Body of pancreas (tissue), 4 donors: ENCODE measurements around the gene BACH2.

Source experiments
- CTCF ChIP-seq, 7 experiments: fragments of 450-650 bp in 4 of 7; fragments of 200-600 bp in 3 of 7; sonication (generic) in 3 of 7; IDR thresholded peaks; one replicate each; pipeline ENCODE4 v1.5.1; 2016 to 2019; ENCODE audit warnings: antibody characterized with exemption in 7 of 7
- POLR2A ChIP-seq, 3 donors: fragments of 450-650 bp; IDR thresholded peaks; one replicate each; pipeline ENCODE4 v1.6.1; 2016; ENCODE audit warnings: antibody characterized with exemption in 3 of 3, mild to moderate bottlenecking in 2 of 3

DNA sequence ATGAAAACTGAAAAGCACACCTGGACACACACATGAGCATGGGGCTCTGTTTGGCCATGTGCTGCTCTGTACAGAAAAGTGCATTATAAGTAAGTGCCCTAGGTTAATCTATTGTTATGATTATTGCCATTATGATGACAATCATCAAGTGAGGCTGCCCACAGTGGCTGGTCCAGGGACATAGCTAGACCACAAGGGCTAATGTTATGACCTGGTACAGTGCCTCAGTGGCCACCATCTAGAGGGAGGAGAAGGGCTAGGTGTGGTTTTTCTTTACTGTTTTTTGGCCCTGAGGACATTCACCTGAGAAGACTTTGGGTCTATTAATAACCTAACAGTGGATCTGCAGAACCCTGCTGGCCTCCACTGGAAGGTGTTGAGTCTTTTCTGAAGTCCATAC, 316.3 kb downstream of the BACH2 start:
- no peak for TF ChIP-seq CTCF (IDR thresholded peaks at IDR 0.05)
- no peak for TF ChIP-seq POLR2A (IDR thresholded peaks at IDR 0.05)
